GM12892 (cell line): ENCODE data around the gene PAK3.

Source experiments
- DNase-seq: peaks from one replicate; pipeline ENCODE4 v3.0.0; 2011; ENCODE audit not compliant: insufficient read length
- FAIRE-seq: peaks from 2 replicates; lab custom pipeline; 2011; peaks lifted over from hg19 to GRCh38; lab: Jason Lieb, UNC
- POLR2A ChIP-seq: IDR thresholded peaks from 2 replicates; pipeline ENCODE4 v1.6.1; 2011; ENCODE audit warnings: low read depth, low read length, control low read depth
- POLR2AphosphoS5 ChIP-seq: IDR thresholded peaks from 2 replicates; pipeline ENCODE4 v1.6.1; 2011; ENCODE audit warnings: low read depth, low read length, control low read depth
- TAF1 ChIP-seq: IDR thresholded peaks from 2 replicates; pipeline ENCODE4 v1.6.1; 2011; ENCODE audit warnings: low read depth, mild to moderate bottlenecking, control low read depth, low read length, borderline replicate concordance

Gene PAK3

DNA sequence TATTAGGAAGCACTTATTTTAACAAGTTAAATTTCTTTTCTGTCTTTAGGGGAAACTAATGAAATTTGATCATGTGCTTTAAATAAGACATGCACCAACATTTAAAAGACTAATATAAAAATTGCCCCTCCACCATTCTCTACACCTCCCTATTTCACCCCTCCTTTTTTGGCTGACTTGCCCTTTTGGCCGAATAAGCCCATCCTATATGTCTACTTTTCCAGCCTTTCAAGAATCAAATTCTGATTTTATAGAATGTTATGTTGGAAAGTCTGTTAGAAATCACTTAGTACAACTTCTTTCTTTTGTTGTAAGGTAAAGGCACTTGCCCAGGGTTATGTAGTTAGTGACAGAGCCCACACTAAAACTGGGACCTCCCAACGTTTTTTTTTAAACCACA, 172.5 kb downstream of the PAK3 start:
- FAIRE-seq = no peak
- DNase-seq = no peak
- TF ChIP-seq POLR2AphosphoS5 (no peak), POLR2A (no peak), TAF1 (no peak)

DNA sequence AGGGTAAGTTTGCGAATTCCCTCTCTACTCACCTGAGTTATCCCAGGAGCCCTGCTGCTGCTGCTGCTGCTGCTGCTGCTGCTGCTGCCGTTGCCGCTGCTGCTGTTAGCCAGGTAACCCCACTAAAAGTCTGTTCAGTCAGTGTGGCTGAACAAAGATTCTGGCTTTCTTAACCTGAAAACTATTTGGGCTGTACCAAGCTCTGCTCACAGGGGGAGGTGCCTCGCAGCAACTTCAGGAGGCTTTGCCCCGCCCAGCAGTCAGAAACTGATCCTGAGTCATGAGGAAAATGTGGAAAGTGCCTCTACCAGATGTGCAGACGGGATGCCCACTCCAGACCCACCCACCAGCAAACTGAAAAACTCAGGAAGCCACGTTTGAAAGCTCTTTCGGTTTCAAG, 174.3 kb downstream of the PAK3 start, which contains the start of gene CAPN6:
TSS of gene CAPN6 (minus strand) at position 145 of the 400 bp plus-strand sequence. CDS start 6,547 bp downstream, outside the sequence.
- no peak for DNase-seq
- FAIRE-seq = no peak
- TF ChIP-seq POLR2A (no peak), POLR2AphosphoS5 (no peak), TAF1 (no peak)
